BLaER1 treated with 17β-estradiol and CSF1 and Interleukin-3, amounts not matched to agents 10 nM and 100 nM (cell line): ENCODE data around the gene PLB1.

Experiments
- H3K27ac ChIP-seq, 11 experiments: shearing (Covaris generic); formaldehyde crosslinking; 2 replicates each; pipeline ENCODE4 v1.8.1; 2022
- H3K27me3 ChIP-seq, 11 experiments: shearing (Covaris generic); formaldehyde crosslinking; 2 replicates each; pipeline ENCODE4 v1.8.1; 2022
- H3K36me3 ChIP-seq, 11 experiments: shearing (Covaris generic); formaldehyde crosslinking; 2 replicates each; pipeline ENCODE4 v1.8.1; 2022
- H3K4me1 ChIP-seq, 10 experiments: shearing (Covaris generic); formaldehyde crosslinking; 2 replicates each; pipeline ENCODE4 v1.8.1; 2022
- H3K4me2 ChIP-seq, 11 experiments: shearing (Covaris generic); formaldehyde crosslinking; 2 replicates each; pipeline ENCODE4 v1.8.1; 2022
- H3K4me3 ChIP-seq, 10 experiments: shearing (Covaris generic); formaldehyde crosslinking; 2 replicates each; pipeline ENCODE4 v1.8.1; 2022
- H3K9ac ChIP-seq, 11 experiments: shearing (Covaris generic); formaldehyde crosslinking; 2 replicates each; pipeline ENCODE4 v1.8.1; 2022
- H3K9me3 ChIP-seq, 11 experiments: shearing (Covaris generic); formaldehyde crosslinking; replicated peaks in 1 of 11; 2 replicates each; pipeline ENCODE4 v1.8.1; 2022
- H4K20me1 ChIP-seq, 11 experiments: shearing (Covaris generic); formaldehyde crosslinking; 2 replicates each; pipeline ENCODE4 v1.8.1; 2022
- Cebpa-rat ChIP-seq, 11 experiments: shearing (Covaris generic); IDR thresholded peaks; 2 replicates each; pipeline ENCODE4 v1.8.1; 2022

Gene PLB1

GRCh38 chr2:28527196-28527595 is 31.3 kb downstream of the PLB1 start:
- no peaks in the 10 kb centered on the region for H3K9me3 ChIP-seq
- H3K4me3 ChIP-seq: no peak overlapping the region
- no peak for TF ChIP-seq Cebpa-rat (IDR thresholded peaks at IDR 0.05)
- no peak overlapping the region for H3K4me2 ChIP-seq
- H3K4me1 ChIP-seq: peaks cover 0 to 6% (median 0%) of the 10 kb centered on the region in 10 experiments; a peak in 2 of 20 replicates
- H3K27ac ChIP-seq: no peak overlapping the region
- H3K9ac ChIP-seq: no peak overlapping the region
- no peaks in the 10 kb centered on the region for H3K36me3 ChIP-seq
- no peaks in the 10 kb centered on the region for H3K27me3 ChIP-seq
- H4K20me1 ChIP-seq: no peaks in the 10 kb centered on the region; a peak in 1 of 22 replicates

- H3K4me3 ChIP-seq: no peak overlapping the region
- no peak overlapping the region for H3K4me2 ChIP-seq
- H3K9me3 ChIP-seq: no peaks in the 10 kb centered on the region
- H3K9ac ChIP-seq: no peak overlapping the region
- peaks cover 0 to 6% (median 0%) of the 10 kb centered on the region in 10 experiments; a peak in 2 of 20 replicates for H3K4me1 ChIP-seq
- no peaks in the 10 kb centered on the region; a peak in 1 of 22 replicates for H4K20me1 ChIP-seq
- no peak overlapping the region for H3K27ac ChIP-seq
- TF ChIP-seq Cebpa-rat (IDR thresholded peaks at IDR 0.05): no peak
- H3K27me3 ChIP-seq: no peaks in the 10 kb centered on the region
- H3K36me3 ChIP-seq: no peaks in the 10 kb centered on the region
Measured at GRCh38 chr2:28528206-28528605, 32.3 kb downstream of the PLB1 start.

- no peaks in the 10 kb centered on the region for H3K9me3 ChIP-seq
- peak overlapping the region in 1 of 11 experiments; percentile 48; a peak in 2 of 22 replicates for H3K4me2 ChIP-seq
- no peaks in the 10 kb centered on the region for H4K20me1 ChIP-seq
- no peaks in the 10 kb centered on the region for H3K27me3 ChIP-seq
- TF ChIP-seq Cebpa-rat (IDR thresholded peaks at IDR 0.05): no peak
- H3K27ac ChIP-seq: no peak overlapping the region
- no peaks in the 10 kb centered on the region for H3K36me3 ChIP-seq
- H3K4me1 ChIP-seq: peaks cover 0 to 6% (median 0%) of the 10 kb centered on the region in 10 experiments; a peak in 2 of 20 replicates
- no peak overlapping the region for H3K4me3 ChIP-seq
- no peak overlapping the region for H3K9ac ChIP-seq
Measured at GRCh38 chr2:28530782-28531181, 34.9 kb downstream of the PLB1 start.

- no peak overlapping the region for H3K27ac ChIP-seq
Measured at GRCh38 chr2:28532399-28532798, 36.5 kb downstream of the PLB1 start.

GRCh38 chr2:28533044-28533680 is 37.3 kb downstream of the PLB1 start:
- H3K9ac ChIP-seq: no peak overlapping the region
- no peaks in the 10 kb centered on the region for H3K9me3 ChIP-seq
- peaks cover 0 to 6% (median 0%) of the 10 kb centered on the region in 10 experiments; a peak in 4 of 20 replicates for H3K4me1 ChIP-seq
- H3K27me3 ChIP-seq: no peaks in the 10 kb centered on the region
- H3K4me2 ChIP-seq: no peak overlapping the region
- TF ChIP-seq Cebpa-rat (IDR thresholded peaks at IDR 0.05): no peak
- H4K20me1 ChIP-seq: no peaks in the 10 kb centered on the region
- no peak overlapping the region for H3K4me3 ChIP-seq
- H3K27ac ChIP-seq: no peak overlapping the region
- H3K36me3 ChIP-seq: no peaks in the 10 kb centered on the region

More at GRCh38 chr2:28532399-28532798, 36.5 kb downstream of the PLB1 start:
- H3K4me2 ChIP-seq: no peak overlapping the region
- H3K27me3 ChIP-seq: no peaks in the 10 kb centered on the region
- H3K4me1 ChIP-seq: peaks cover 0 to 6% (median 0%) of the 10 kb centered on the region in 10 experiments; a peak in 4 of 20 replicates
- no peaks in the 10 kb centered on the region for H4K20me1 ChIP-seq
- no peaks in the 10 kb centered on the region for H3K9me3 ChIP-seq
- H3K4me3 ChIP-seq: no peak overlapping the region
- H3K36me3 ChIP-seq: no peaks in the 10 kb centered on the region
- TF ChIP-seq Cebpa-rat (IDR thresholded peaks at IDR 0.05): no peak
- no peak overlapping the region for H3K9ac ChIP-seq

GRCh38 chr2:28534817-28535216 is 39.0 kb downstream of the PLB1 start:
- Histone ChIP-seq H4K20me1 (no peaks in the 10 kb centered on the region), H3K27me3 (no peaks in the 10 kb centered on the region), H3K4me2 (no peak overlapping the region), H3K4me3 (no peak overlapping the region), H3K36me3 (no peaks in the 10 kb centered on the region), H3K27ac (no peak overlapping the region), H3K4me1 (peaks cover 0 to 6% (median 0%) of the 10 kb centered on the region in 10 experiments; a peak in 4 of 20 replicates), H3K9me3 (no peaks in the 10 kb centered on the region), H3K9ac (no peak overlapping the region)
- TF ChIP-seq Cebpa-rat (IDR thresholded peaks at IDR 0.05): no peak

DNA sequence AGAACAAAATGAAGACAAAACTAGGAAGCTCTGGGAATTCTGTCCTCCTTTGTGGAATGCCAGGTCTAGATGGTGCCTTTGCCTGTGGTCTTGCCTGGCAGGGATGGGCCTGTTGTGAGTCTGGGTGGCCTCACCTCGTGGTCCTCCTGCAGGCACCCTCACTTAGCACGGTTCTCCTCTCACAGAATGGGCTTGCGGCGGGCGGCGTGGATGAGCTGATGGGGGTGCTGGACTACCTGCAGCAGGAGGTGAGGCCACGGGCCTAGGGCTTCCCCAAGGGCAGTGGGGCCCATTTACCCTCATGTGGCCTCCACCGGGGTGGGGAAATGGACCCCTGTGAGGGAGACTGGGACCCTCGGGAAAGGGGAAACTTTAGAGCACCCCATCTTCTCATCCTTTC is 42.3 kb downstream of the PLB1 start:
- H4K20me1 ChIP-seq: no peaks in the 10 kb centered on the region
- H3K9me3 ChIP-seq: no peaks in the 10 kb centered on the region
- H3K27ac ChIP-seq: no peak overlapping the region
- H3K4me2 ChIP-seq: no peak overlapping the region
- no peak overlapping the region for H3K9ac ChIP-seq
- H3K27me3 ChIP-seq: no peaks in the 10 kb centered on the region
- no peaks in the 10 kb centered on the region for H3K36me3 ChIP-seq
- no peak for TF ChIP-seq Cebpa-rat (IDR thresholded peaks at IDR 0.05)
- H3K4me3 ChIP-seq: no peak overlapping the region
- H3K4me1 ChIP-seq: peaks cover 0 to 4% (median 0%) of the 10 kb centered on the region in 10 experiments; a peak in 2 of 20 replicates

GRCh38 chr2:28538652-28539051 is 42.8 kb downstream of the PLB1 start:
- H4K20me1 ChIP-seq: no peaks in the 10 kb centered on the region
- H3K27ac ChIP-seq: no peak overlapping the region
- no peaks in the 10 kb centered on the region for H3K9me3 ChIP-seq
- H3K4me1 ChIP-seq: peaks cover 0 to 4% (median 0%) of the 10 kb centered on the region in 10 experiments; a peak in 2 of 20 replicates
- no peaks in the 10 kb centered on the region for H3K27me3 ChIP-seq
- H3K4me3 ChIP-seq: no peak overlapping the region
- H3K36me3 ChIP-seq: no peaks in the 10 kb centered on the region
- H3K4me2 ChIP-seq: no peak overlapping the region
- TF ChIP-seq Cebpa-rat (IDR thresholded peaks at IDR 0.05): no peak
- no peak overlapping the region for H3K9ac ChIP-seq

GRCh38 chr2:28539118-28539541 is 43.3 kb downstream of the PLB1 start:
- H3K4me3 ChIP-seq: no peak overlapping the region
- H3K27ac ChIP-seq: no peak overlapping the region
- TF ChIP-seq Cebpa-rat (IDR thresholded peaks at IDR 0.05): no peak

More at GRCh38 chr2:28539118-28539541, 43.3 kb downstream of the PLB1 start:
- Histone ChIP-seq H3K9ac (no peak overlapping the region), H3K36me3 (no peaks in the 10 kb centered on the region), H3K4me2 (no peak overlapping the region), H3K9me3 (no peaks in the 10 kb centered on the region), H3K27me3 (no peaks in the 10 kb centered on the region), H4K20me1 (no peaks in the 10 kb centered on the region), H3K4me1 (peaks cover 0 to 4% (median 0%) of the 10 kb centered on the region in 10 experiments; a peak in 2 of 20 replicates)
